GM19463 (cell line): ENCODE results near the gene AK4.

ENCODE experiments used
- ATAC-seq: cut with Tn5 transposase; IDR thresholded peaks from one replicate; pipeline ENCODE4 v1.9.1; 2021; ENCODE audit warnings: mild to moderate bottlenecking, moderate library complexity; ENCODE audit not compliant: unreplicated experiment

Gene AK4

DNA sequence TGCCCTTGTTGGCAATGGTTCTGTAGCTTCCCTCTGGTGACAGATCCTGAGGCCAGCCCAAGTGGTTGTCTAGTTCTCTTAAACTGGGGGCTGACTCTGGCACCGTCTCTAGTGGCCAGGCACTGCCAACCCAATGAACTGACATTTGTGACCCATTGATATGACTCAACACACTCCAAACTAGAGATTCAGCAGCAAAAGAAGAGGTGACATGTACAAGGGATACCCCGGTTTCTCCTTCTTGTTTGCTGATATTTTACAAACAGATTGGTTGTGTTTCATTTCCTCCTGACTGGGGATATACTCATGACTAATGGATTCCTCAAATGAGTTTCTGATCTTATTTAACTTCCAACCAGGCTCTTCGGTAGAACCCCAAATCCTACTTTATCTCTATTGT lies 95.5 kb downstream of the AK4 start:
- no peak for ATAC-seq

- ATAC-seq = no peak
Observed at GRCh38 chr1:65245295-65245694, 97.3 kb downstream of the AK4 start.

- ATAC-seq = no peak
Observed at GRCh38 chr1:65247419-65248359, 99.7 kb downstream of the AK4 start.

- no peak for ATAC-seq
Observed at GRCh38 chr1:65250826-65251225, 102.8 kb downstream of the AK4 start.

GRCh38 chr1:65253800-65254319 lies 105.9 kb downstream of the AK4 start:
- ATAC-seq = peak; percentile 29

GRCh38 chr1:65254320-65255034 lies 106.5 kb downstream of the AK4 start:
- ATAC-seq = peak; percentile 97

- ATAC-seq = no peak
Observed at GRCh38 chr1:65255035-65255655, 107.1 kb downstream of the AK4 start.

GRCh38 chr1:65255656-65256050 lies 107.7 kb downstream of the AK4 start:
- no peak for ATAC-seq

DNA sequence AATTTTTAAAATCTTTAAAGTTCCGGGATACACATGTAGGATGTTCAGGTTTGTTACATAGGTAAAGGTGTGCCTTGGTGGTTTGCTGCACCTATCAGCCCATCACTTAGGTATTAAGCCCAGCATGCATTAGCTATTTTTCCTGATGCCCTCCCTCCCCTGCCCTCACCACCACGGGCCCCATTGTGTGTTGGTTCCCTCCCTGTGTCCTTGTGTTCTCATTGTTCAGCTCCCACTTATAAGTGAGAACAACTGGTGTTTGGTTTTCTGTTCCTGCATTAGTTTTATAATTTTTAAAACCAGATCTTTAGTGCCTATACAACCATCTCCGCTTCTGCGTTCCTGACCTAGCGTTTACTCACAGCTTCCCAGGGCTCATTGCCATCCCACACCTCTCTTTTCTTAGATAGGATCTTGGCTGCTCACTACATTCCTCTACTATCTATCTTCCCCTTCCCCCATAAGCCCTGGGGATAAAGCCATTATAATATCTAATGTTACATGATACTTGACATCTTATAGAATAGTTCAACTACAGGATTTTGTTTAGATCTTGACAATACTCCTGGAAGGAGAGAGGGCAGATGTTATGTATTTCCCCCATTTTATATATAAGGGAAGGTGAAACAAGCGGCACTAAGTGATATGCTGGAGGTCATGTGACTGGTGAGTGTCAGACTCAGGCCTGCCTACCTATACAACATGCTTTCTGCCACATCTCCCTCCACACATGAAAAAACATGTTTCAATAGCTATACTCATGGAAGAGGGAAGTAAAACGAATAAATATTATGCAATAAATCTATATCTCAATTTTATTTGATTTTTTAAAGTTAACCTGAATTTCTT lies 109.1 kb downstream of the AK4 start:
- no peak for ATAC-seq

- no peak for ATAC-seq
Observed at GRCh38 chr1:65258106-65258505, 110.1 kb downstream of the AK4 start.

DNA sequence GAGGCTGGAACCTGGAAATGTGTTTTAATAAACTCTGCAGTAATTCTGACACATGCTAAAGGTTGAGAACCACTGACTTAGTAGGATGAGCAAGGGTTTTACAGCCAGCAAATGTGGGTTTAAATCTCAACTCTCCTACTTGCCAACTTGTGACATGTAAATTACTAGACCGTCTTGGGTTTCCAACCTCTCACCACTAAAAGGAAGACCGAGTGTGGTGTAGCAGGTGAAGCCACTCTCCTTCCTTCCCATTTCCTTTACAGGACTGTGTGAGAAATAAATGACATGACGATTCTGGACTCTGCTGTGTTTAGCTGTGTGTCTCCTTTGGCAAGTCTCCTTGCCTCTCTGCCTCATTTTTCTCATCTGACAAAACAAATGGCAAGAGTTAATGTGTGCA lies 111.8 kb downstream of the AK4 start:
- ATAC-seq = no peak

DNA sequence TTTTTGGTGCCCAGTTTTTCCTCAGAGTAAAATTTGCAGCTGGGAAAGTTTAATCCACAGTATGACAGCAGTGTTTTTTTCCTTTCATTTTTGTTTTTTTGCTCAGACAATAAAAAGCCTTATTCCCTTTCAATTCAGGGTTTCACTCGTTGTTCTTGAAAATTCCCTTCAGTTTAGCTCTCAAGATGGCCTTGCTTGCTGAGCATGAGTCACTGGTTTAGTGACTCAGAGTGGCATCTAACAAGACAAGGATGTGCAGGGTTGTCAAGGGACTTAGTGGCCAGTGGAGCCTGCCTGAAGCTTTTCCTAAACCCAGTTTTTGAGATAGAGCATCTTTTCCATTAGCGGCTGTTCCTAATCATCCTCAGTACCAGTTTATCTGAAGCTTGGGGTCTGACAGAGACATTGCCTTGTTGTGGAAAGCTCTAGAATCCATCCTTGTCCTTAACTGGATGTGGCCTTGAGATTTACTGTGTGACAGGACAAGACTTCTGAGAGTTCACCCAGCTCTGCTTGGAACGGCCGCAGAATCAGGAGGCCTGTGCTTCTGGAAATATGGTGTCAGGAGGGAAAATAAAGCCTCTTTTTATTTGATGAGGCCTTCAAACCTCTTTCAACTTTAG lies 113.0 kb downstream of the AK4 start:
- peak; percentile 65 for ATAC-seq

- no peak for ATAC-seq
Observed at GRCh38 chr1:65263286-65263685, 115.3 kb downstream of the AK4 start.

DNA sequence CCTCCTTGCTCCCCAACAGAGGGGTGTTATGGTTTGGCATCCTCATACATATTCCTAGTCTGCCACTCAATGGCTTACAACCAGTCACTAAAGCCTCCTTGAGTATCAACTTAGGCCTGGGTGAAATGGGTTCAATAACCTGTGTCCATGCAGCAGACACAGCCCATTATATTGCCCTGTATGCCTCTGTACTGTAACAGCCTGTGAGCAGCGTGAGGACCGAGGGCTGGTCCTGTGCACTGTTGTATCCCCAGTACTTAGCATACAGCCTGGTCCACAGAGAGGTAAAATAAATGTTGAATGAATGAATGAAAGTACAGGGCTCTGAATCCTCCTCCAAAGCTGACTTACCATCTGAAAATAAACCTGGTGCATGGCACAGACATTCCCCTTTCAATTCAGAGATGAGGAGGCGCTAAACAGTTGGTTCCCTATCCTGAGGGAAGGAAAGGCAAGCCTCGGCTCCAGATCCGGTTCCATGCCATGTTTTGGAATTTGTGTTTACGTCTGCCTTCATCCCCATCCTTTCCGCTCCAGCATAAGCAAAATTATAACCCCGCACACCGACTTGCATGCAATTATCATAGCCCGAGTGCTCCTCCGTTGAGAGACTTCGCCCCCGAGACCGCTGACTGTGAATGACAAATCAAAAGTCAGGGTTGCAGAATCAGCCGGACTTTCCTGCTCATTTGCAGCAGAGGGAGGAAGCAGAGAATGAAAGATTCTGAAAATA lies 116.4 kb downstream of the AK4 start:
- ATAC-seq = no peak

DNA sequence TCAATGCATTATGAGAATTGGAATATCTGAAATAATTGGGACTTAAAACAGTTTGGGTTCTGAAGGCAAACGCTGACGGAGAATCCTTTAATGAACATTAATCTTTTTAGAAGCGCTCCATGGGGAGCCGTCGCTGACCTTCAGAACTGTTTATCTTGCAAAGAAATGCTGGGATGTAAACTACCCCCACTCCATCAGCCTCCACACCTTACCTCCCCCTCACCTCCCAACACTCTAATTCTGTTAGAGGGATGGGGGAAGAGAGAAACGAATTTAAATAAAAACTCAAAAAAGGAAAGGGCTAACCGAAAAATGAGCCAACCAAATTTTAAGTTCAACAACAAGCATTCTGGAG lies 117.3 kb downstream of the AK4 start:
- ATAC-seq = no peak

- peak; percentile 38 for ATAC-seq
Observed at GRCh38 chr1:65265651-65266351, 117.8 kb downstream of the AK4 start.

DNA sequence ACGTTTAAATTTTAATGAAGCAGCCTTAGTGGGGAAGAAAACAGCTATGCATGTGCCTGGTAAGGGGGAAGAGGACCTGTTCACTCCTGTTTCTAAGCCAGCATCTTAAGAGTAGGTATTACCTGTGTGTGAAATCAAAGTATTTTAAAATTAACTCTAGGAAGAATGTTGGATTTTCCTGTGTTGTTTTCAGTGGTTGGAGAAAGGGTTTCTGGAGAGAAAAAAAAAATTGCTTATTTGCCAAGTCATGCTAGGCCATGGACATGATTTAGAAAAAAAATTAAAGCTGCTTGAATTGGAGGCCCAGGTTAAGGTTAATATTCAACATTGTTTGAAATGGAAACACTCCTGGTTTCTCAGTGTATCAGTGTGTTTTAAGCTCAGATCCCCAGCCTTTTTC lies 118.5 kb downstream of the AK4 start:
- no peak for ATAC-seq

DNA sequence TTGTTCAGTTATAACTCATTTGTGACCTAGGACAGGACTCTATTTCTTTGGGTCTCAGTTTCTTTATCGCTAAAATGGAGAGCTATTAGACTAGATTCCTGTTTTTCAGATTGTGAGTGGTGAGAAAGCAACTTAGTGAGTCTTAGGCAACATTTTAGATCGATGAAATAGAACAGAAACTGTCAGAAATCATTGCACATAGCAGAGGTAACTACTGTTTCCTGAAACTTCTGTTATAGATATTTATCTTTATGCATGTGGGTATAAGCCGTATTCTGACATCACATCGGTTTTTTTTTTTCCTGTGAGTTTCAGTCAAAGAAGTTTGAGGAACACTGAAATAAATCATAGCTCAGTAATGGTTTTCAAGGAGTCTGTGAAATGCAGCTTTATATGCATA lies 119.3 kb downstream of the AK4 start:
- no peak for ATAC-seq

DNA sequence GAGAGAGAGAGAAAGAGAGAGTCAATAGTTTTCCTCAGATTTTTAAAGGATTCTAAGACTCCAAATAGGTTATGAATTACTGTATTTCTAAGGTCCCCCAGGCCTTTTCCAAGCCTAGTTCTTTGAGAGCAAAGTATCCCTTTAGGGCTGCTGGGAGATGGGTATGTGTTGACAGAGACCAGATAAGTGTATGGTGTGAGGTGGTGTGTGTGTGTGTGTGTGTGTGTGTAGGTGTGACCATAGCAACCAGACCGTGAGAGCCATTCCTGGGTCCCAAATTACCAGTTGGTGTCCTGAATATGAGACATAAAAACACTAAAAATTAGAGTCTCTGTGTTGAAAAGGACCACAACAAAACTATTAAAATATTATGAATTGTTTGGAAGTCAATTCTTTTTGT lies 119.7 kb downstream of the AK4 start:
- no peak for ATAC-seq
